Tibial artery (tissue), 4 donors: ENCODE data around the gene SMIM22.

Experiments used
- DNase-seq, 2 donors: peaks; one replicate each; pipeline ENCODE4 v3.0.0-alpha.2; 2019
- H3K27ac ChIP-seq, 2 donors: fragments of 200-600 bp; sonication (generic) in 1 of 2; 1 replicate in 1 of 2; 2 replicates in 1 of 2; pipeline ENCODE4 v1.5.1; 2018 to 2019; ENCODE audit warnings: mild to moderate bottlenecking in 1 of 2
- H3K27me3 ChIP-seq, 2 donors: fragments of 200-600 bp; sonication (generic) in 1 of 2; one replicate each; pipeline versions ENCODE4 v1.5.1 to v1.6.0; 2016 to 2019
- H3K36me3 ChIP-seq, 3 donors: fragments of 200-600 bp; sonication (generic) in 2 of 3; one replicate each; pipeline ENCODE4 v1.5.1; 2016 to 2019; ENCODE audit warnings: mild to moderate bottlenecking in 2 of 3
- H3K4me1 ChIP-seq, 4 donors: fragments of 200-600 bp; sonication (generic) in 2 of 4; 1 replicate in 3 of 4; 2 replicates in 1 of 4; pipeline ENCODE4 v1.5.1; 2016 to 2019
- H3K4me3 ChIP-seq, 2 donors: fragments of 200-600 bp; sonication (generic) in 1 of 2; 1 replicate in 1 of 2; 2 replicates in 1 of 2; pipeline ENCODE4 v1.5.1; 2018 to 2019; ENCODE audit warnings: mild to moderate bottlenecking in 2 of 2
- H3K9me3 ChIP-seq, 3 donors: fragments of 200-600 bp; sonication (generic) in 1 of 3; one replicate each; pipeline ENCODE4 v1.5.1; 2016 to 2019
- intact Hi-C: fragments of 100-400 bp; cut with DNase I; formaldehyde crosslinking; loops from one replicate; pipeline ENCODE4 v1.15.0; 2023; ENCODE audit warnings: low total_unique reads
- TF ChIP-seq, protein P1 (sequence below), 2 experiments: fragments of 200-600 bp in 1 of 2; fragments of 450-650 bp in 1 of 2; IDR thresholded peaks; one replicate each; pipeline ENCODE4 v1.5.1; 2017 to 2019; ENCODE audit warnings: antibody characterized with exemption in 2 of 2, mild to moderate bottlenecking in 1 of 2, moderate library complexity in 1 of 2

The SMIM22 gene

DNA sequence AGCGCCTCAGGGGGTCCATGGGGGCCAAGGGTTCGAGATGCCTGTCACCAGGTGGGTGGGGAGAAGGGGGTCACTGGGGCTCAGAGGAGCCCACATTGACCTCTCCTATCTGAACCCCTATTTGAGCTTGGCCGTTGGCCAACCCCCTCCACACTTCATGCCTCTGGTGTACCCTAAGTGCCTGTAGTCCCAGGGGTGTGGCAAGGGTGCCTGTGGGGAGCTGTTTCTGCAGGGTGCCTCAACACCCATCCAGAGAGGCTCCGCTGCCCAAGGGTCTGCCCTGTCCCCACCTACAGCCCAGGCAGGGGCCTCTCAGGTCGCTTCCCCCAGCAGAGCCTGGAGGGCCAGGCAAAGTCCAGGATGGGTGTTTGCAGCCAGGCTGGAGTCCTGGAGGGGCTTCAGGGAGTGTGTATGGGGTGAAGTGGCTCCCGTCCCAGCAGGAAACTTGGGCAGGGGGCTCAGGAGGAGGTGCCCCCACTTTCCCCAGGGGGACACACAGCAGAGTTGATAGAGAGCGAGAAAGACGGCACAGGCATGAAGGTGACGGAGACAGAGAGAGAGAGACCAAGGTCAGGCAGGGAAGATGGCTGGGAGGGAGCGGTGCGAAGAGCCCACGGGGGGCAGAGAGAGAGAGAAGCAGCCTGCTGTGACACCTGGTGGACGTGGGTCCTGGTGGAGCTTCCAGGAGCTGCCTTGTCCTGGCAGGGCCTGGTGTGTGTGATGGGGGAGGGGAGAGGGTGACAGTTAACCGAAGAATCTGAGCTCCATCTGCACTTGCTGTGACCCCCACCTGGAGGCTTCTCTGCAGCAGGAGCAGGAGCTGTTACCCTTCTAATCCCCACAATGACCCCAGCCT is 7.3 kb upstream of the SMIM22 start, which contains the start of gene SEPTIN12:
SEPTIN12 (minus strand) TSS at position 719 of the 856 bp plus-strand sequence; CDS start at position 19, 700 bp downstream.
- no peak within 1 kb of the TSS for H3K27ac ChIP-seq
- no peak for DNase-seq
- H3K27me3 ChIP-seq, result peaks cover 0 to 6% of the 10 kb centered on the region in 2 donors
- no peaks in the 10 kb centered on the region for H3K36me3 ChIP-seq
- H3K4me1 ChIP-seq, result no peaks in the 10 kb centered on the region
- intact Hi-C loops, result no loop called here
- TF ChIP-seq, protein P1, sequence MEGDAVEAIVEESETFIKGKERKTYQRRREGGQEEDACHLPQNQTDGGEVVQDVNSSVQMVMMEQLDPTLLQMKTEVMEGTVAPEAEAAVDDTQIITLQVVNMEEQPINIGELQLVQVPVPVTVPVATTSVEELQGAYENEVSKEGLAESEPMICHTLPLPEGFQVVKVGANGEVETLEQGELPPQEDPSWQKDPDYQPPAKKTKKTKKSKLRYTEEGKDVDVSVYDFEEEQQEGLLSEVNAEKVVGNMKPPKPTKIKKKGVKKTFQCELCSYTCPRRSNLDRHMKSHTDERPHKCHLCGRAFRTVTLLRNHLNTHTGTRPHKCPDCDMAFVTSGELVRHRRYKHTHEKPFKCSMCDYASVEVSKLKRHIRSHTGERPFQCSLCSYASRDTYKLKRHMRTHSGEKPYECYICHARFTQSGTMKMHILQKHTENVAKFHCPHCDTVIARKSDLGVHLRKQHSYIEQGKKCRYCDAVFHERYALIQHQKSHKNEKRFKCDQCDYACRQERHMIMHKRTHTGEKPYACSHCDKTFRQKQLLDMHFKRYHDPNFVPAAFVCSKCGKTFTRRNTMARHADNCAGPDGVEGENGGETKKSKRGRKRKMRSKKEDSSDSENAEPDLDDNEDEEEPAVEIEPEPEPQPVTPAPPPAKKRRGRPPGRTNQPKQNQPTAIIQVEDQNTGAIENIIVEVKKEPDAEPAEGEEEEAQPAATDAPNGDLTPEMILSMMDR (IDR thresholded peaks at IDR 0.05), result no peak
- H3K9me3 ChIP-seq, result no peaks in the 10 kb centered on the region
- no peak within 1 kb of the TSS for H3K4me3 ChIP-seq

GRCh38 chr16:4788489-4788889 is 6.7 kb upstream of the SMIM22 start:
- no peaks in the 10 kb centered on the region for H3K4me1 ChIP-seq
- H3K36me3 ChIP-seq, result no peaks in the 10 kb centered on the region
- H3K27me3 ChIP-seq, result peaks cover 0 to 6% of the 10 kb centered on the region in 2 donors
- no peak for DNase-seq
- H3K9me3 ChIP-seq, result no peaks in the 10 kb centered on the region
- no peak overlapping the region for H3K27ac ChIP-seq
- intact Hi-C loops, result no loop called here
- no peak overlapping the region for H3K4me3 ChIP-seq
- TF ChIP-seq, protein P1 (IDR thresholded peaks at IDR 0.05), result no peak

DNA sequence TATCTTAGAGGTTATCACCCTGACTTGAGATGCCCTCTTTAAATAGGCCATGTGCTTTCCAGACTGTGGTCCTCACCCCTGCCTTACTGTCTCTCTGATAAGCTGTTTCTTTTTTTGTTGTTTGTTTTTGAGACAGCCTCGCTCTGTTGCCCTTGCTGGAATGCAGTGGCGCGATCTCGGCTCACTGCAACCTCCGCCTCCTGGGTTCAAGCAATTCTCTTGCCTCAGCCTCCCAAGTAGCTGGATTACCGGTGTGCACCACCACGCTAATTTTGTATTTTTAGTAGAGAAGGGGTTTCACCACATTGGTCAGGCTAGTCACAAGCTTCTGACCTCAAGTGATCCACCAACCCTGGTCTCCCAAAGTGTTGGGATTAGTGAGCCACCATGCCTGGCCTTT is 6.3 kb upstream of the SMIM22 start:
- Histone ChIP-seq H3K27me3 (peaks cover 0 to 6% of the 10 kb centered on the region in 2 donors), H3K9me3 (no peaks in the 10 kb centered on the region), H3K4me1 (no peaks in the 10 kb centered on the region), H3K4me3 (no peak overlapping the region), H3K36me3 (no peaks in the 10 kb centered on the region), H3K27ac (no peak overlapping the region)
- no peak for DNase-seq
- intact Hi-C loops, result no loop called here
- TF ChIP-seq, protein P1 (IDR thresholded peaks at IDR 0.05), result no peak

DNA sequence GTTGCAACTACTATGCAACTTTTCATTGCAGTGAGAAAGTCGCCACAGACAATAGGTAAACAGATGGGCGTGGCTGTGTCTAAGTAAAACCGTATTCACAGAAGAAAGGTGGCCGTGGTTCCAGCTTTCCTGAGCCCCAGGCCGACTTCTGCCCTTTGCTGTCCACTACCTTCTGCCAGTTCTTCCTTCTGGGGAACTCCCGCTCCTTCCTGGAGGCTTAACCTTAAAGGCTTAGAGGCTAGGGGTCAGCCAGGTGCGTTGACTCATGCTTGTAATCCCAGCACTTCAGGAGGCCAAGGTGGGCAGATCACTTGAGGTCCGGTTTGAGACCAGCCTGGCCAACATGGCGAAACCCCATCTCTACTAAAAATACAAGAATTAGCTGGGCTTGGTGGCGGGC is 4.9 kb upstream of the SMIM22 start:
- H3K27me3 ChIP-seq, result peaks cover 0 to 6% of the 10 kb centered on the region in 2 donors
- H3K4me1 ChIP-seq, result no peaks in the 10 kb centered on the region
- H3K9me3 ChIP-seq, result no peaks in the 10 kb centered on the region
- intact Hi-C loops, result no loop called here
- H3K27ac ChIP-seq, result no peak overlapping the region
- H3K4me3 ChIP-seq, result no peak overlapping the region
- TF ChIP-seq, protein P1 (IDR thresholded peaks at IDR 0.05), result no peak
- no peak for DNase-seq
- H3K36me3 ChIP-seq, result no peaks in the 10 kb centered on the region

GRCh38 chr16:4790871-4791270 is 4.3 kb upstream of the SMIM22 start:
- peaks cover 0 to 6% of the 10 kb centered on the region in 2 donors for H3K27me3 ChIP-seq
- H3K4me1 ChIP-seq, result no peaks in the 10 kb centered on the region
- no peak overlapping the region for H3K27ac ChIP-seq
- no peak overlapping the region for H3K4me3 ChIP-seq
- H3K9me3 ChIP-seq, result no peaks in the 10 kb centered on the region
- no peaks in the 10 kb centered on the region for H3K36me3 ChIP-seq
- intact Hi-C loops, result no loop called here
- DNase-seq, result no peak
- TF ChIP-seq, protein P1 (IDR thresholded peaks at IDR 0.05), result no peak
